RWPE1 (cell line): ENCODE results near the gene PTGER3.

Source experiments
- CTCF ChIA-PET: fragments of 350-600 bp; sonication (Branson Sonifier 250); formaldehyde crosslinking; extraction: SDS; loops from one replicate; lab custom pipeline; 2021; lab: Yijun Ruan, JAX
- POLR2A ChIA-PET: fragments of 400-600 bp; formaldehyde crosslinking; extraction: SDS; loops from one replicate; lab custom pipeline; 2020; ENCODE audit warnings: antibody characterized with exemption; ENCODE audit not compliant: low non-redundant PET; lab: Yijun Ruan, JAX
- DNase-seq: peaks from one replicate; pipeline ENCODE4 v3.0.0; 2012; ENCODE audit warnings: low spot score
- H3K27ac ChIP-seq: fragments of 450-650 bp; 2 replicates; pipeline ENCODE4 v1.5.1; 2017
- CTCF ChIP-seq: fragments of 450-650 bp; conservative IDR thresholded peaks from 2 replicates; pipeline ENCODE4 v1.5.1; 2017; ENCODE audit warnings: low read depth, mild to moderate bottlenecking

Gene PTGER3

GRCh38 chr1:71019233-71019969 lies 28.2 kb downstream of the PTGER3 start:
- no peak overlapping the region for H3K27ac ChIP-seq
- ChIA-PET CTCF (no interaction called here), POLR2A (no interaction called here)
- no peak for TF ChIP-seq CTCF
- DNase-seq, result no peak

DNA sequence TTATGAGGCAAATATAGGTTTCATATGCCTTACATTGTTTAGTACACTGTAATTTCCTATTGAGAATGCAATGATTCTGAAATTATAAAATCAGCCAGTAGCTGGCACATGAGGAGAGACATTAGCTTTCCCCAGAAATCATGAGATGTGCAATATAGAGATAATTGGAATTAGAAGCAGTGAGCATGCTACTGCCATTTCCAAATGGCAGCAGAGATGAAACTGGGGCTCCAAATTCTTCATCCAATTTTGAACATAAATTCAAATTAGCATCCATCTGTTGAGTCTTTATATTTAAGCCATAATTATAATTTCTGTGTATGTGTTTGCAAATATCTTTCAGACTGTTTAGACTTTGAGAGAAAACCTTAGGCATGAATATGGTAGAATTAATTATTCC lies 28.8 kb downstream of the PTGER3 start:
- POLR2A ChIA-PET, result no interaction called here
- TF ChIP-seq CTCF, result no peak
- H3K27ac ChIP-seq, result no peak overlapping the region
- CTCF ChIA-PET, result no interaction called here
- no peak for DNase-seq

- POLR2A ChIA-PET, result no interaction called here
- H3K27ac ChIP-seq, result no peak overlapping the region
- no peak for DNase-seq
- TF ChIP-seq CTCF, result no peak
- CTCF ChIA-PET, result no interaction called here
Measured at GRCh38 chr1:71015745-71016144, 31.9 kb downstream of the PTGER3 start.

DNA sequence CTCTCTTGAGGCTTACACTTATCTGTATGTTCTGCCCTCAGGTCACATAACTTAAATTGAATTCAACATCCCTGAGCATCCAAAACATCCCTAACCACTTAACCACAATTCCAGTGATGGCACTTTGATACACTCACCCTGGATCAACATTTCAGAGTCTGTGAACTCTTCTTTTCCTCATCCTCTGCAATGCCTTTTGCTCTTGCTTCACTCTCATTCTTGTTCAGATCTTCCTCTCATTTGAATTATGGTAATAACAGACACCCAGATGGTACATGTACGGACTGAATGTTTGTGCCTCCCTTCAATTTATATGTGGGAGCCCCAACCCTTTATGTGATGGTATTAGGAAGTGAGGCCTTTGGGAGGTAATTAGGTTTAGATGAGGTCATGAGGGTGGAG lies 33.4 kb downstream of the PTGER3 start:
- ChIA-PET CTCF (interaction anchor here (0.6 kb wide), 1 partner anchor 29 kb away, joined by 3 read pairs; no protein-coding TSS in a partner anchor), POLR2A (no interaction called here)
- H3K27ac ChIP-seq, result no peak overlapping the region
- DNase-seq, result no peak
- TF ChIP-seq CTCF, result no peak

- no peak for TF ChIP-seq CTCF
- ChIA-PET POLR2A (no interaction called here), CTCF (interaction anchor here (0.6 kb wide), 1 partner anchor 1459 kb away, joined by 3 read pairs; no protein-coding TSS in a partner anchor)
- no peak overlapping the region for H3K27ac ChIP-seq
- no peak for DNase-seq
Measured at GRCh38 chr1:71002709-71003475, 44.7 kb downstream of the PTGER3 start.

- ChIA-PET CTCF (no interaction called here), POLR2A (no interaction called here)
- DNase-seq, result no peak
- TF ChIP-seq CTCF, result no peak
- H3K27ac ChIP-seq, result no peak overlapping the region
Measured at GRCh38 chr1:71001624-71002023, 46.0 kb downstream of the PTGER3 start.
